ENCODE results near the gene MCMBP.
"Not testable (repeated sequence)": the region's sequence is repeated elsewhere in the genome, so short reads cannot be mapped to it uniquely, and the experiment has no call there.

MCMBP gene

DNA sequence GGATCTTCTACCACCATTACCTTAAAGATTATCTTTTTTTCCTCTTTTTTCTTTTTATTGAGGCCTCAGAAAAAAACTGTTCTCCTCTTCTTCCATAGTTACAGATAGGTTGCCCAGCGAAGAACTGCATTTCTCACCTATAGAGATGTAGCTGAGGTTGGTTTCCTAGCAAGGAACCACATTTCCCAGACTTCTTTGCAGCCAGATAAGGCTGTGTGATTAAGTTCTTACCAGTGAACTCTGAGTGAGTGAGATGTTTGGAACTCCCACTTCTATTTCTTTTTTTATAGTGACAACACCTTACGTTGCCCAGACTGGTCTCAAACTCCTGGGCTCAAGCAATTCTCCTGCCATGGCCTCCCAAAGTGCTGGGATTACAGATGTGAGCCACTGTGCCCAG is 5.9 kb upstream of the MCMBP start:
- no peak for DNase-seq (ENCODE audit: low spot score)

DNA sequence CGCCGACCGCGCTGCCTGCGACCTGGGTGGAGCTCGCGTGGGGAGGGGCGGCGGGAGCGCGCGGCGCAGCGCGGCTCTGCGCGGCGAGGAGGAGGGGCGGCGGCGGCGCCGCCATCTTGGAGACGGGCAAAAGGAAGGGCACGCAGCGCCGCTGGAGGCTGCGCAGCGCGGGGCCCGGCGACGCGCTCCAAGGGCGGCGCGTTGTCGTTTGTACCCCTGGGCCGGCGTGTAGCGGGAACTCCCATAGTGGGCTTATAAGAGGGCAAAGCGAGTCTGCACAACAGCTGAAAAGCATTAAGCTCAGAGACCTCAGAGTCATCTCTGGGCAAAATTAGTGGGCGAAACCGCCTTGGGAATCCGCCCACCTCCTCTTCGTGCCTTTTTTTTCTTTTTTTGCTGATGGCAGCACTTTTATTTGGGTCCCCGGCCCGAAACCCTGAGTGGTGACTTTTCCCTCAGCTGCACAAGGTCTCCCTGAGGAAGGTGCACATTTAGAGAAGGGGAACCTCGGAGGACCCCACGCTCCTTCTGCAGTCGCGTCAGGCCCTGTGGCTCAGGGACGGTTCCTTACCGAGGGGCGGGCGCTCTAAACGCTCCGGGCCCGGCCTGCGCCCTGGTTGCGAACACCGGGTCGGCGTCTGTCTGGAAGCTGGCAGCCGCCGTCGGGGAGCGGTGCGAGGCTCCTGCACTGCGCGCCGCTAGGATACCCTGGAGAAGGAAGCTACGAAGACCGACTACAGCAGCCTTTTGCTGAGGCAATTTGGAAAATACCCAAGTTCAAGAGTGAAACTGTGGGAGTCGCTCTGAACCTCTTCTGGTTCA is 428 bp upstream of the MCMBP start:
- peak; percentile 91 for DNase-seq (ENCODE audit: low spot score)

DNA sequence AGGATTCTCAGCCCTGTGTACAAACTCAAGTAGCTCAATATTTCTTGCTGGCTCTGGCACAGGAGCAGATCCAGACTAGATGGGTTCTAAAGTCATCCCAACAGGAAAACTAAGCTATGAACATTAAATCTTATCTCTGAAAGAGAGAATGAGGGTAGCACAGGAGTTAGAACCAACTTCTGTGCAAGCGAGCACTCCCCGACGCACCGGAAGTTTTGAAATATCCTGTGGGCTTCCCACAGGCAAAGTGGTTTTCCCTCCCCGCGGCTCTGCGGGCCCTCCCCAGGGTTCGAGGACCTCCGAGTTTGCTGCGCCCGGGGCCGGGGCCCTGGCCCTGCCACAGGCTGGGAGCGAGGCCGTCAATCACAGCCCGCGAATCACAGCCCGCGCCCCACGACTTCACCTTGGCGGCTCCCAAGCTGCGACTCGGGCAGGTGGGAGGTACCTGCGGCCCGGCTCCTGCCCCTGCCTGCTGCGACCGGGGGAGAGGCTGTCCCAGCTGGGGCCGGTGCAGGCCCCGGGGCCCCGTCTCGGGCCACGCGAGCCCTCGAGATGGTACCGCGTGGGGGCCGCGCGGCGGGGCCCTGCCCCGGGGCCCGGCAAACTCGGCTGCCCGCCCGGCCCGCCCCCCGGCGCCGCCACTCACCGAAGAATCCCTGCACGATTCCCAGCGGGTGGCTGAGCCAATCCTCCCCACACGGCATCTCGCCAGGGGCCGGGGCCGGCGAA is 598 bp downstream of the MCMBP start:
- peak; percentile 66 for DNase-seq (ENCODE audit: low spot score)

DNA sequence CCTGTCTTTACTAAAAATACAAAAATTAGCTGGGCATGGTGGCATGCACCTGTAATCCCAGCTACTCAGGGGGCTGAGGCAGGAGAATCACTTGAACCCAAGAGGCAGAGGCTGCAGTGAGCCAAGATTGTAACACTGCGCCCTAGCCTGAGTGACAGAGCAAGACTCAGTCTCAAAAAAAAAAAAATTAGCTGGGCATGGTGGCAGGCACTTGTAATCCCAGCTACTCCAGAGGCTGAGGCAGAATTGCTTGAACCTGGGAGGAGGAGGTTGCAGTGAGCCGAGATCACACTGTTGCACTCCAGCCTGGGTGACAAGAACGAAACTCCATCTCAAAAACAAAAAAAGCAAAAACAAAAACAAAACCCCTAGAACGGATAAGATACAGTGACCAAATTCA is 3.2 kb downstream of the MCMBP start:
- DNase-seq (ENCODE audit: low spot score): not testable (repeated sequence)

DNA sequence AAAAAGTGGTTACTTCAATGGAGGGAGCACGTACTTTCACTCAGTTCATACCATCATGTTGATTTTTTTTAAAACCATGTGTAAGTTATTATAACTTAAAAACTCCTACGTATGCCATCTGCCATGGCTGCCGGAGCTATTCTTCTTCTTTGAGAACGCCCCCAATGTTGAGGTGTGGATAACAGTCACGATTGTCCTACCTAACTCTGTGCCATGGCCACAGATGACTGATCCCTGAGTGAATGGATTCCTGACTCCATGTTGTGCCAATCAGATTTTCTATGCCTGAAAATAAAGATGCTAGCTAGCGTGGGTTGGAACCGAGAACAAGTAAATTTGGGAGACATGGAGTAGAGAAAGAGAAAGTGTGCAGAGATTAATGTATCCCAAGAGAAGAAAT is 5.3 kb downstream of the MCMBP start:
- no peak for DNase-seq (ENCODE audit: low spot score)

DNA sequence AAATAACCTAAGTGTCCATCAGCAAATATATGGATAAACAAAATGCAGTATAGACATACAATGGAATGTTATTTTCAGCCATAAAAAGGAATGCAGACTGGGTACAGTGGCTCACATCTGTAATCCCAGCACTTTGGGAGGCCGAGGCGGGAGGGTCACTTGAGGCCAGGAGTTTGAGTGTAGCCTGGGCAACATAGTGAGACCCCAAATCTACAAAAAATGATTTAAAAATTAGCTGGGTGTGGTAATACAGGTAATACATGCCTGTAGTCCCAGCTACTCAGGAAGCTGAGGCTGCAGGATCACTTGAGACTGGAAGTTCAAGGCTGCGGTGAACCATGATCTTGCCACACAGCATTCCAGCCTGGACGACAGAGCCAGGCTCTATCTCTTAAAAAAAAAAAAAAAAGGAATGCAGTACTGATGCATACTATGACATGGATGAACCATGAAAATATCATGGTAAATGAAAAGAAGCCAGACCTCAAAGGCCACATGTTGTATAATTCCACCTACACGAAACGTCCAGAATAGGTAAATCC is 6.9 kb downstream of the MCMBP start:
- DNase-seq (ENCODE audit: low spot score): no peak

DNA sequence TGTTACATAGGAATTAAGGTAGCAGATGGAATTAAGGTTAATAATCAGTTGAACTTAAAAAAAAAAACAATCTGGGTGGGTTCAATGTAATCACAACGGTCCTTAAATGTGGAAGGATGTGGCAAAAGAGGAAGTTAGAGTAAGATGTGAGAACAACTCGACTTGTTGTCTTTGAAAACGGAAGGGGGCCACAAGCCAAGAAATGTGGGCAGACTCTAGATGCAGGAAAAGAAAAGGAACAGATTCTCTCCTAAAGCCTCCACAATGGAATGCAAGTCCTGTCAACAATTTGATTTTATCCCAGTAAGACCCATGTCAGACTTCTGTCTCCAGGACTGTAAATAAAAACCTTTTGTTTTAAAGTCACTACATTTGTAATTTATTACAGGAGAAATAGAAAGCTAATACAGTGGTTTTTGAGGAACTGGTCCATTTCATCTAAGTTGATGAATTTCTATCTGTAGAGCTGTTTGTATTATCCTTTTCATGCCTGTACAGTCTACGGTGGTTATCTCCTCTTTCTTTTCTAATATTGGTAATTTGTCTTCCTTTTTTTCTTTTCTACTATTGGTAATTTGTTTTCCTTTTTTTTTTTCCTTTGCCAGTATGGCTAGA is 8.6 kb downstream of the MCMBP start:
- DNase-seq (ENCODE audit: low spot score): no peak

DNA sequence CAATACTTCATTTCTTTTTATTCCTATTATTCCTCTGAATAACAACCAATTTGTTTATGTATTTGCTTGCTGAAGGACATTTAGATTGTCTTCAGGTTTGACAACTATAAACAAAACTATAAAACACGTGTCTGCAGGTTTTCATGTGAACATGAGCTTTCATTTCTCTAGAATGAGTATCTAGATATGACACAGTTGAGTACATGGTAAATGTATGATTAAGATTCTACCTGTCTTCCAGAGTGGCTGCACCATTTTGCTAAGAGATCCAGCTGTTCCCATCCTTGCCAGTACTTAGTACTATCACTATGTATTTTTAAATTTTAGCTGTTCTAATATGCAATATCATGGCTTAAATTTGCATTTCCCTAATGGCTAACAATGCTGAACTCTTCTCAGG is 10.1 kb downstream of the MCMBP start:
- DNase-seq (ENCODE audit: low spot score): no peak

DNA sequence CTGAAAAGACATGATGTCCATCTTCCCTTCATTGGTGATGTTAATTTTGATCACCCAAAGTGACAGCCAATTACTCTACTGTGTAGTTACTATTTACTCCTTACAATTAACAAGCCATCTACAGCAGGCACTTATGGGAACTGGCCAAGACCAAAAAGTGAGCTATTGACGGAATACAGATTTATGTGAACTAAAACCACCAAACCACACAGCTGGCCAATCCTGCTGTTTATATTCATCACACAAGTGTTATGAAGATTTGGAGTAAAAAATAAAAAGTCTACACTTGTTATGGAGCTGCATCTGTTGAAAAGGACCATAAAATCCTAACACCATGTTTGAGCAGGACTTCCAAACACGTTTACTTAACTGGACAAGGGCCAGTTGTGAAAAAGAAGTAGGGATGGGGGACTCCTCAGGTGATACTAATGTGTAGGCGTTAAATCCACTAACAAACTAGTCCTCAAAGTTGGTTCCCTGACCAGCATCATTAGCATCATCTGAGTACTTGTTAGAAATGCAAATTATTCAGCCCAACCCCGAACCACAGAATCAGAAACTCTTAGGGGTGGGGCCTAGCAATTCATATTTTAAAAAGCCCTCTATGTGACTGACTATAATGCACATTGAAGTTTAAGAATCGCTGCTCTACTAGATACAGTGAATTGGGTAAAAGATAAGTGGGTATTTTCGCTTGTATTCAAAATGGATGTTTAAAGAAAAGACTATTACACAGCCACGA is 11.6 kb downstream of the MCMBP start:
- DNase-seq (ENCODE audit: low spot score): no peak

DNA sequence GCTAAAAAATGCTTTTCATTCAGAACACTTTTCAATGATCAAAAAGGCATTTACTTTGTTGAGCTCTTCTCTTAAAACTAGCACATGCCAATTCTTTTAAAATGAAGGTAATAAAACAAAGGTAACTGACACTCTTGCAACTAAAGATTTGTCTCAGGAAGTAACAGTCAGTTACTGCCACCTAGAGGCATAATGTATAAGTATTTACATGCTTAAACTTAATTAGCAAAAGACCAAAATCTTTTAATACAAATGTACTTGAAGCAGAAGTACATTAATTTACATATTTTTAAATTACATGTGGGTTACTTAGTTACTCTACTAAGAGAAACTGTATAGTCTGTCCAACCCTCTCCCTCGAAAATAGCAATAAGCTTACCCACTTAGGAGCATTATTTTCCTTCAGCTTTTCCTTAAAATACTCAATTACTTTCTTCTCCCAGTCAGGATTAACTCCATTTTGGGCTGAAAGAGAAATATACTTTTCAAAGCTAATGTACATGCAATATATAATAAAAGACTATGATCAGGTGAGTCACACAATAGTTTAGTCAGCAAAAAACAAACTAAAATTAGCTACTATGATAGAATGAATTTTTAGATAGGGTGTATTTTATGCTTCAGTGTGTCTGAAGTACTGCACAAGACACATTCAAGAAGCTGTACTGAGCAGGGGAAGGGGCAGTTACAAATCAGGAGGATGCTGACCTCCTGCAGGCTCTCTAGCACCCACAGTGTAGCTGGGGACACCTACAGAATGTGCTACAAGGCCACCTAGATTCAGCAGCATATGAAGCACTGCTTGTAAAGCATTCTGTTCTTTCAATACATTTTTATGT is 13.0 kb downstream of the MCMBP start:
- peak; percentile 53 for DNase-seq (ENCODE audit: low spot score)

DNA sequence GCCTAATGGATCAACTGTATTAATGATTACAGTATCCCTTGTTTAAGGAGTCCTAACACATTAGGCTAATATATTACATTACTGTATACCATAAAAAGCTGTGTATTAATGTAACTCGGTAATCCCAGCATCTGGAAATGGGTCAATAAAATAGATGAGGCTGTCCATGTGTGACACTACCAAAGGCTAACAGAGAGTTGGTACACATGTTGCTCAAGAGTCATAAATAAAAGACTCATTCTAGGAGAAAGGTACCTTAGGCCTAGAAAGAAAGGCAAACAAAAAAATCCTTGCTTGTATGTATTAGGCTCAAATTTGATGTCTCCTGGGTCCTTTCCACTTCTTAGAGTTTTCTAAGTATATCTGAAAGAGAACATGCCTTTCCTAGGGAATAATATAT is 14.6 kb downstream of the MCMBP start:
- DNase-seq (ENCODE audit: low spot score): no peak

DNA sequence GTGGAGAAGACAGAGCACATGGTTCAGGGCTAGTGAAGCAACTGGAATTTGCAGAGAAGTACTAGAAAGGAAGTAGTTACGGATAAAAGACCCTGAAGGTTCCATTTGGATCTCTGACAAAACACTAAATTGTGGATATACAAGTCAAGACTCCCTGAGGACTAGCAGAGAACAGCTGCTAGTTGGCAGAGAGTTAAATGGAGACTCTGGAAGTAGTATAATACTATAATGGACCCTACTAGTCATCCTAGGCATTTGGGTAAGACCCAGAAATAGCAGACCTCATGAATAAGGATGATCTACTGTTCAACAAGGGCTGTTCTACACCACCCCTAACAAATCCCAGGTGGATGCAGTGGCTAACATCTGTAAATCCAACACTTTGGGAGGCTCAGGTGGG is 19.1 kb downstream of the MCMBP start:
- DNase-seq (ENCODE audit: low spot score): no peak

DNA sequence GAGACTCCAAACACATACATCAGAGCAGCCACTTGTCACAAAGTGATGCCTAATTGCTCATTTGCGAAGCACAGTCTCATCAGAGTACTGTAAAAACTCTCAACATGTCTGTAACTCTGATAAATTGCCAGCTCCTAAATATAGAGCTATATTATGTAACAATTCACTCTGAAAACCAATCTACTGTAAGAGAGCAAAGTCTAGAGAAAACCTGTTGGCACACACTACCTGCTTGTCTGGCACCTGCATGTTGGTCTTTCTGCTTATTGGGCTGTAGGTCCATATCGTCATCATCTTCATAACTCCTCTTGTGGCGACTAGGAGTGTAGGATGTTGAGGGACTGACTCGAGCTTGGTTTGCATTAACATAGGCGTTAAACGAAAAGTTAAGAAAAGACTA is 19.8 kb downstream of the MCMBP start:
- DNase-seq (ENCODE audit: low spot score): no peak

DNA sequence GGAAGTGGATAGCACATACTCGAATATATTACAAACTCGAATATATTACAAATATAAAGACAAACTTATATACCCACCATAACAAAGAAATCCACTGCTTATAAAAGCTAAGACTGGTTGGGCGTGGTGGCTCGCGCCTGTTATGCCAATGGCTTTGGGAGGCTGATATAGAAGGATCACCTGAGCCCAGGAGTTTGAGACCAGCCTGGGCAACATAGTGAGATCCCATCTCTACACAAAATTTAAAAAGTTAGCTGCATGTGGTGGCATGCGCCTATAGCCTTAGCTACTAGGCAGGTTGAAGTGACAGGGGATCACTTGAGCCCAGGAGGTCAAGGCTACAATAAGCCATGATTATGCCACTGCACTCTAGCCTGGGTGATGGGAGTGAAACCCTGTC is 20.4 kb downstream of the MCMBP start:
- DNase-seq (ENCODE audit: low spot score): no peak

DNA sequence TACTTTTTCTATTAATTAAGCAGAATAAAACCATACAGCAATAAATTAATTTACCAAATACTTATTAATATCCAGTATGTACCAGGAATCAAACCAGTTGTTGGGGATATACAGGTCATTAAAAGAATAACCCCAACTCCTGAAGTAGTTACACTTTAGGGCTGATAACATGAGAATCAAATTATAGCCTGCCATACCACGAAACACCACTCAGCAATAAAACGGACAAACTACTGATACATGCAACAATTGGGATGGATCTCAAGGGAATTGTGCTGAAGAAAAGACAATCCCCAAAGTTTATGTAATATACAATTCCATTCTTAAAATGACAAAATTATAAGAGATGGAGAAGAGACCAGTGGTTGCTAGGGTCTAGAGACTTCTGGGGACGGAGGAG is 22.7 kb downstream of the MCMBP start:
- DNase-seq (ENCODE audit: low spot score): no peak

DNA sequence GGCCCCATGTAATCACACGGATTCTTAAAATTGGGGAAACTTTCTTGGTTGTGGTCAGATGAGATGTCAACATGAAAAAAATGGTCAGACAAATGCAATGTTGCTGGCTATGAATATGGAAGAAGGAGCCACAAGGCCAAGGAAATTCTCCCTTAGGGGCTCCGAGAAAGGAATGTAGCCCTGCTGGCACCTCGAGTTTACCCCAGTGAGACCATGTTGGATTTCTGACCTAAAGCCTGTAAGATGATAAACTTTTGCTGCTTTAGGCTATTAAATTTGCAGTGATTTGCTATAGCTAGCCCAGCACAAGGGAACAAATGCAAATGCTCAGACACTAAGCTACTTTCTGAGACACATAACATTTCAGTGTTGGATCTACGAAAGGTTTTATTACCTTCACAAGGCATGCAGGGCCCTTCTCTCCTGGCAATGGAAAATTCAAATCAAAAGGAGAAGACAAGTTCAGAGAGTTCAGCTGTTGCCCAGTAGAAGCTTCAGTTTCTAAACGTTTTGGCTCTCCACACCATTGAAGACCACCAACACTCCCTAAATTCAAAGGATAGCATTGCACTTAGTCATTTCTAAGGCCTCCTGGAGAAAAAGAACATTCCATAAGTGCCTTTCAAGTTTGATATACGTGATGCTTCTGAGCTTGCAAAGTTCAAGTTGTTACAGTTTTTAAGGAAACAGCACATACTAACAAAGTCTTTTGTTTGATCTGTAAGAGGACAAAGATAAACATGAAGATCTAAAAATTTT is 23.4 kb downstream of the MCMBP start:
- DNase-seq (ENCODE audit: low spot score): peak; percentile 72

DNA sequence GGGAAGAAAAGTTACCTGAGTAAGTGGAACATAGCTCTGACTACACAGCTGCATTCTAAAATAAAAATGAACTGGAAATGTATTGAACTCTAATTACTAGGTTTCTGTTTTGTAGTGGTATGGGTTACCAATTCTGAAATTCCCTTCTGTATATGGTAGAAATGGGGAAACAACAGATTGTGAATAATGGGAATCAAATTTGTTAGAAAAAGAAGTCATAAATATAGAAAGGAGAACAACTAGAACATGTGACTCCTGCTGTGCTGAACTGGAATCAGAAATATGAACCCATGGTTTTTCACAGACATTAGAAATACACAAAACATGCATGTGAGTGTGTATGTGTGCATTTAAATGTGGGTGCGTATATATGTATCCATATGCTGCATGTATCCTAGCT is 27.0 kb downstream of the MCMBP start:
- no peak for DNase-seq (ENCODE audit: low spot score)

DNA sequence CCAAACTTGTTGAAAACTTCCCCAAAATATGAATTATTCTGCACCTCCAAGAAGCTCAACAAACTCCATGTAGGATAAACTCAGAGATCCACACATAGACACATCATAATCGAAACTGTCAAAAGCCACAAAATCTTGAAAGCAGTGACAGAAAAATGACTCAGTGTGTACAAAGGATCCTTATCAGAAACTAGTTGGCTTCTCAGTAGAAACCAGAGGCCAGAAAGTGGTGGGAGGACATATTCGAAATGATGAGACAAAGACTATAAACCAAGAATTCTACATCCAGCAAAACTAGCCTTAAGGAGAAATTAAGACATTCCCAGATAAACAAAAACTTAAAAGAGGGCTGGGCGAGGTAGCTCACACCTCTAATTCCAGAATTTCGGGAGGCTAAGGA is 38.5 kb downstream of the MCMBP start:
- DNase-seq (ENCODE audit: low spot score): peak; percentile 32

DNA sequence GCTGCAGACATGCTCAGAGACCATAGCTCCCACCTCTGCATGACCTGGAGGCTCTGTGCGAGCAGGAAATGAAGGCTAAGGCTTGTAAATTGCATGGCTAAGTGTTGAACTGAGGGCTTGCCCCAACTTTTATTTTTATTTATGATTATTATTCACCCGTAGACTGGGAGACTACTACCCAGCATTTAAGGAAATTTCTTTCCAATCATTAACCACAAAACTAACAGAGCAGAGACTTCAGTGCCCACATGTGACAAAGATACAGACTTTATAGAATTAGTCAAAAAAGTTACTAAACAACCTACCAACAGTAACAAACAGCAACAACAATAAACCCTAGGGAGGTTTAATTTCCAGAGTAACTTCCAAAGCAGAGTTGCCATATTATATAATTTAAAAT is 39.7 kb downstream of the MCMBP start:
- peak; percentile 56 for DNase-seq (ENCODE audit: low spot score)

DNA sequence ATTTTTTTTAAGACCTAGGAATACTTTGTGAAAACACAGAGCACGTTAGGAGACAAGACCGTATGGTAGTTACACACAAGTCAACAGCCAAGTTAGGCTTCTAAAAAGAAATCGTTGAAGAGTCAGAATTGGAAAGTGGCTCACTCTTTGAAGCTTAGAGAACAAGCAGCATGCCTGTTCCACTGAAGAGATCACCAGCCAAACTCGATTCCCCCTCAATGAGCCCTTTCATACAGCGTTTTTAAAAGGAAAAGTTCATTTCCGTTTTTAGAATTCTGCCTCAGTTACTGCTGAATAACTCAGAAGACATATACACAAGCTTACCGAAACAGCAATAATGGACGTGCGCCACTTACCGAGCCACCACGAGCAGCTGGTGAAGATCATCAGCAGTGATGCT is 41.0 kb downstream of the MCMBP start:
- no peak for DNase-seq (ENCODE audit: low spot score)

DNA sequence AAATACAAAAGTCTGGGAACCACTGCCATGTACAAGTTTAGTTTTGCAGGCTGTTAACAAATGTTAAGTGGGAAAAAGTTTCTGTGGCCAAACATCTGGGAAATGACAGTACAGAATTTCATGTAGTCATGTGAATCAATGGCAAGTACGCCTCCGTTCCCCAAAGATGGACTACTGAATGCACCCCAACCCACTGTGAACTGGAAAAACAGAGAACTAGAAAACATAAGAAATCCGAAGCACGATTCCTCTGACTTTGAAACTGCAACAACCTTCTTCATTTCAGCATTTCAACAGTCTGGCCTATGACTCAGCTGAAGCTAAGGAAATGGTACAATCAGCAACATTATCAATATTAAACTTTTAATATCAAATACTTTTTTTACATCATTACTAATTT is 41.8 kb downstream of the MCMBP start:
- no peak for DNase-seq (ENCODE audit: low spot score)

All from kidney tubule cell (primary cell).